ENCODE data around the gene PCGF3. TPM values are rescaled to one million over a fixed set of nuclear protein-coding genes. Genes with fewer than 3 reads are reported as not detected.

The PCGF3 gene
- total RNA-seq, 4 donors from 2014 or later: 56.5 to 256 (median 97.2) TPM

DNA sequence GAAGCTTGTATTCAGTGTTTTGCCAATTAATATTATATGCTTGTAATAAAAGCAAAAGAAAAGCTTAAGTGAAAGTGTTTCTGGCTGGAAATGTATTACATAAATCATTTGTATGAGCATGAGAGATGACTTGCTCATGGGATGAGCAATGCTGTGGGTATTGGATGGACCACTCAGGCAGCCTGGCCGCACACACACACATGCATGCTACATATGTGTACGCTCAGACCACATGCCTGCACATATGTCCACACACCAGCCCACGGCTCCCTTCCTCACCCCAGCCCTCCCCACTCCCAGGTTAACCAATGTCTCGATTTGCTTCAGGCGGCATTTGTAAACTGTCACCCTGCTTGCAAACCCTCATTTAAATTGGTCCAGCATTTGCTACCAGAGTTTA is 64.4 kb downstream of the PCGF3 start:
- H3K36me3 ChIP-seq: peaks cover 0 to 19% (median 6%) of the 10 kb centered on the region in 4 donors
- no peak for DNase-seq
- H3K4me3 ChIP-seq: no peak overlapping the region
- in situ Hi-C loops (cut with MboI; ENCODE audit: low pct_ligation_motif_present in 1 of 4, low pct_unique_long_range_greater_than_20kb in 1 of 4, low sequenced_read_pairs in 3 of 4): no loop called here
- no peak overlapping the region for H3K27ac ChIP-seq
- H3K27me3 ChIP-seq: no peaks in the 10 kb centered on the region
- intact Hi-C loops (cut with DNase I; ENCODE audit: low total_unique reads): loop anchor here (5.0 kb wide), 1 partner anchor 388 kb away; no protein-coding TSS in a partner anchor
- TF ChIP-seq, protein P1, sequence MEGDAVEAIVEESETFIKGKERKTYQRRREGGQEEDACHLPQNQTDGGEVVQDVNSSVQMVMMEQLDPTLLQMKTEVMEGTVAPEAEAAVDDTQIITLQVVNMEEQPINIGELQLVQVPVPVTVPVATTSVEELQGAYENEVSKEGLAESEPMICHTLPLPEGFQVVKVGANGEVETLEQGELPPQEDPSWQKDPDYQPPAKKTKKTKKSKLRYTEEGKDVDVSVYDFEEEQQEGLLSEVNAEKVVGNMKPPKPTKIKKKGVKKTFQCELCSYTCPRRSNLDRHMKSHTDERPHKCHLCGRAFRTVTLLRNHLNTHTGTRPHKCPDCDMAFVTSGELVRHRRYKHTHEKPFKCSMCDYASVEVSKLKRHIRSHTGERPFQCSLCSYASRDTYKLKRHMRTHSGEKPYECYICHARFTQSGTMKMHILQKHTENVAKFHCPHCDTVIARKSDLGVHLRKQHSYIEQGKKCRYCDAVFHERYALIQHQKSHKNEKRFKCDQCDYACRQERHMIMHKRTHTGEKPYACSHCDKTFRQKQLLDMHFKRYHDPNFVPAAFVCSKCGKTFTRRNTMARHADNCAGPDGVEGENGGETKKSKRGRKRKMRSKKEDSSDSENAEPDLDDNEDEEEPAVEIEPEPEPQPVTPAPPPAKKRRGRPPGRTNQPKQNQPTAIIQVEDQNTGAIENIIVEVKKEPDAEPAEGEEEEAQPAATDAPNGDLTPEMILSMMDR (IDR thresholded peaks at IDR 0.05): no peak
- TF ChIP-seq POLR2A (IDR thresholded peaks at IDR 0.05) (no peak), EP300 (IDR thresholded peaks at IDR 0.05; ENCODE audit: low read depth) (no peak), POLR2AphosphoS5 (IDR thresholded peaks at IDR 0.05) (no peak)
- peaks cover 0 to 16% (median 9%) of the 10 kb centered on the region in 4 donors for H3K4me1 ChIP-seq
- 97 to 100% methylated on average over 2 to 5 of the region's 5 CpGs for WGBS, 2 donors (ENCODE audit: low coverage in 1 of 2)
- H3K9me3 ChIP-seq: no peaks in the 10 kb centered on the region

DNA sequence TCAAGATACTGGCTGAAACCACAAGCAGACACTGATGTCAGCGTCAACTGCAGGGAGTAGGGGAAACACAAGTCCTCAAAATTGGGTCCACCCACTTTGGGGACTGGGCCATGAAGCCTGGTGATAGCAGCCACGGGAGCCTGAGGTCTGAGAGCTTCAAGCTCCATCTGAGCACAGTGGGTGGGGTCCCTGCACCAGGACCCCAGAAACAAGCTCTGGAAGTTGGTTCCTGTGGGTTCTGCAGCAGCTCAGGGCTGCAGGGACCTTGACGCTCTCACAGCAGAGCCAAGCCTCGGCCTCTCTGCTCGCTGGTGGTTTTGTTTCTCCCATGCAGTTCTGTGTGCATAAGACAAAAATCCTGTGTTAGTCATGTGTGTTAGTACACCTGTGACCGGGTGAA is 65.8 kb downstream of the PCGF3 start:
- WGBS, 2 donors (ENCODE audit: low coverage in 1 of 2): 77% methylated on average over 6 of the region's 6 CpGs; no CpG with 5 or more reads in 1 of the 2 donors

DNA sequence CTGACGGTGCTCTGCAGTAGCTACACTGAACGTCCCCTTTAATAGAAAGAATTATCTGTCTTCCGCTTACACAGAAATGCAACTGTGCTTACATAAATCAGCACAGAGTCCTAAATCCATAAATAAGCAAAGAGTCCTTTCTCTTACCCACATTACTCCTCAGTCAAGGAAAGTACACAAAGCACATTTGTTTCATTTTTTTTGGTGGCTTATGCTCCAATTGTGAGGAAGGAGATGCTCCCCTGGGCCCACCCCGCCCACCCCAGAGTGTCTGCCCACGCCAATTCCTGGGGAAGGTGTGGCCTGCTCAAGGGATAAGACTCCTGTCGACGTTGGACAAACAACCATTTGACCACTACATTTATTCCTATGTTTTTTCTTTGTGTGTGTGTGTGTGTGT is 66.5 kb downstream of the PCGF3 start:
- in situ Hi-C loops (cut with MboI; ENCODE audit: low pct_ligation_motif_present in 1 of 4, low pct_unique_long_range_greater_than_20kb in 1 of 4, low sequenced_read_pairs in 3 of 4) (no loop called here), intact Hi-C loops (cut with DNase I; ENCODE audit: low total_unique reads) (loop anchor here (5.0 kb wide), 1 partner anchor 390 kb away; no protein-coding TSS in a partner anchor)
- H3K36me3 ChIP-seq: peaks cover 0 to 17% (median 2%) of the 10 kb centered on the region in 4 donors
- H3K27ac ChIP-seq: no peak overlapping the region
- TF ChIP-seq POLR2A (IDR thresholded peaks at IDR 0.05) (no peak), POLR2AphosphoS5 (IDR thresholded peaks at IDR 0.05) (no peak), EP300 (IDR thresholded peaks at IDR 0.05; ENCODE audit: low read depth) (no peak)
- TF ChIP-seq, protein P1 (IDR thresholded peaks at IDR 0.05): no peak
- H3K4me1 ChIP-seq: peaks cover 0 to 16% (median 9%) of the 10 kb centered on the region in 4 donors
- DNase-seq: no peak
- WGBS, 2 donors (ENCODE audit: low coverage in 1 of 2): 49 to 60% methylated on average over 2 to 7 of the region's 7 CpGs
- no peaks in the 10 kb centered on the region for H3K27me3 ChIP-seq
- H3K9me3 ChIP-seq: no peaks in the 10 kb centered on the region
- H3K4me3 ChIP-seq: no peak overlapping the region

More for the DNA sequence above, 65.8 kb downstream of the PCGF3 start:
- Histone ChIP-seq H3K27me3 (no peaks in the 10 kb centered on the region), H3K9me3 (no peaks in the 10 kb centered on the region), H3K36me3 (peaks cover 0 to 23% (median 3%) of the 10 kb centered on the region in 4 donors), H3K4me1 (peaks cover 0 to 16% (median 9%) of the 10 kb centered on the region in 4 donors), H3K4me3 (no peak overlapping the region), H3K27ac (no peak overlapping the region)
- DNase-seq: no peak
- intact Hi-C loops (cut with DNase I; ENCODE audit: low total_unique reads): loop anchor here (5.0 kb wide), 1 partner anchor 389 kb away; no protein-coding TSS in a partner anchor
- in situ Hi-C loops (cut with MboI; ENCODE audit: low pct_ligation_motif_present in 1 of 4, low pct_unique_long_range_greater_than_20kb in 1 of 4, low sequenced_read_pairs in 3 of 4): no loop called here
- TF ChIP-seq, protein P1 (IDR thresholded peaks at IDR 0.05): no peak
- TF ChIP-seq POLR2AphosphoS5 (IDR thresholded peaks at IDR 0.05): no peak
- TF ChIP-seq EP300 (IDR thresholded peaks at IDR 0.05; ENCODE audit: low read depth): no peak
- no peak for TF ChIP-seq POLR2A (IDR thresholded peaks at IDR 0.05)

- no peak overlapping the region for H3K27ac ChIP-seq
- TF ChIP-seq POLR2AphosphoS5 (IDR thresholded peaks at IDR 0.05): no peak
- TF ChIP-seq, protein P1 (IDR thresholded peaks at IDR 0.05): no peak
- TF ChIP-seq POLR2A (IDR thresholded peaks at IDR 0.05): no peak
- no peak for TF ChIP-seq EP300 (IDR thresholded peaks at IDR 0.05; ENCODE audit: low read depth)
- peaks cover 0 to 16% (median 9%) of the 10 kb centered on the region in 4 donors for H3K4me1 ChIP-seq
- intact Hi-C loops (cut with DNase I; ENCODE audit: low total_unique reads): loop anchor here (5.0 kb wide), 1 partner anchor 390 kb away; no protein-coding TSS in a partner anchor
- DNase-seq: no peak
- H3K4me3 ChIP-seq: no peak overlapping the region
- WGBS, 2 donors (ENCODE audit: low coverage in 1 of 2): 93 to 100% methylated on average over 2 to 7 of the region's 8 CpGs
- no peaks in the 10 kb centered on the region for H3K9me3 ChIP-seq
- in situ Hi-C loops (cut with MboI; ENCODE audit: low pct_ligation_motif_present in 1 of 4, low pct_unique_long_range_greater_than_20kb in 1 of 4, low sequenced_read_pairs in 3 of 4): no loop called here
- H3K27me3 ChIP-seq: no peaks in the 10 kb centered on the region
- peaks cover 0 to 15% (median 4%) of the 10 kb centered on the region in 4 donors for H3K36me3 ChIP-seq
These were observed 67.1 kb downstream of the PCGF3 start for GRCh38 chr4:772776-773175.

Data from transverse colon (tissue), 4 donors.